Activated CD4-positive, alpha-beta T cell treated with anti-CD3 and anti-CD28 coated beads, Interleukin-2, amount 10 ng/mL, durations not matched to agents 7 days and 5 days (primary cell): Measurements from ENCODE around the gene KPNA4. TPM values are rescaled to one million over a fixed set of nuclear protein-coding genes. Genes with fewer than 3 reads are reported as not detected.

Source experiments
- CTCF ChIA-PET: fragments of 350-600 bp; sonication (Branson Sonifier 250); formaldehyde crosslinking; loops from one replicate; lab custom pipeline; 2021; ENCODE audit warnings: antibody characterized with exemption; lab: Charles Lee
- POLR2A ChIA-PET: fragments of 350-600 bp; sonication (Branson Sonifier 250); formaldehyde crosslinking; loops from one replicate; lab custom pipeline; 2021; ENCODE audit warnings: antibody characterized with exemption; lab: Charles Lee
- DNase-seq: peaks from one replicate; pipeline ENCODE4 v3.0.0-alpha.2; 2020
- H3K27ac Mint-ChIP-seq: one replicate; pipeline ENCODE4 v1.8.0; 2021; ENCODE audit warnings: mild to moderate bottlenecking, moderate library complexity, mixed read lengths
- H3K27me3 Mint-ChIP-seq: one replicate; pipeline ENCODE4 v1.8.0; 2021; ENCODE audit warnings: mixed read lengths
- H3K36me3 Mint-ChIP-seq: one replicate; pipeline ENCODE4 v1.8.0; 2021; ENCODE audit warnings: low read depth, mixed read lengths
- H3K4me1 Mint-ChIP-seq: one replicate; pipeline ENCODE4 v1.8.0; 2021; ENCODE audit warnings: mixed read lengths
- H3K4me3 Mint-ChIP-seq: one replicate; pipeline ENCODE4 v1.8.0; 2021; ENCODE audit warnings: mild to moderate bottlenecking, moderate library complexity, mixed read lengths
- H3K9me3 Mint-ChIP-seq: one replicate; pipeline ENCODE4 v1.8.0; 2021; ENCODE audit warnings: mixed read lengths
- total RNA-seq, 2 experiments: library from RNA; stranded (reverse); gene quantifications; one replicate each; pipeline ENCODE4 v1.2.3, GENCODE V29; 2021

The KPNA4 gene
- total RNA-seq, 2 experiments from 2014 or later = 38.6 to 53.7 TPM

GRCh38 chr3:160475884-160476283 is 89.5 kb downstream of the KPNA4 start:
- CTCF ChIA-PET = no interaction called here
- H3K36me3 Mint-ChIP-seq = peaks cover 3% of the 10 kb centered on the region

DNA sequence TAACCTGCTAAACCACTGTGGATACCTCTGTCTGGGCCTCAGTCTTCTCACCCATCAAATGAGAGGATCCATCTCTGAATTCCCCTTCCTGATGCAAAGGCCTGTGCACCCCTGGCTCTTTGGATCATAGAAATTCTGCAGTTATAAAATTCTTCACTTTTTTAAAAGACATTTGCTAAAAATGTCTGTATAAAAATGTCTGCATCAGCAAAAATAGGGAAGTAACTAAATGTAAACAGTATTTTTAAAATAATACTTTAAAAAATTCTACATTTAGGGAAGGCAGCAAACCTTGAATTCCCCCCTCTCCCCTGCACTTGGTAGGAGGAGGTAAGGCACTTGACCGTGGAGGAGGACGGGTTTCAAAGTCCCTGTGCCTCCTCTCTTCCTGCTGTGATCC is 90.2 kb downstream of the KPNA4 start:
- CTCF ChIA-PET = no interaction called here

More at GRCh38 chr3:160475884-160476283, 89.5 kb downstream of the KPNA4 start:
- Mint-ChIP-seq H3K27ac (no peak overlapping the region), H3K27me3 (peaks cover 12% of the 10 kb centered on the region), H3K9me3 (peaks cover 6% of the 10 kb centered on the region), H3K4me1 (peaks cover 3% of the 10 kb centered on the region), H3K4me3 (no peak overlapping the region)
- POLR2A ChIA-PET = no interaction called here
- DNase-seq = no peak

GRCh38 chr3:160474416-160474838 is 90.9 kb downstream of the KPNA4 start:
- Mint-ChIP-seq H3K27me3 (peaks cover 12% of the 10 kb centered on the region), H3K27ac (no peak overlapping the region), H3K36me3 (peaks cover 9% of the 10 kb centered on the region), H3K4me3 (no peak overlapping the region), H3K9me3 (peaks cover 16% of the 10 kb centered on the region), H3K4me1 (peaks cover 3% of the 10 kb centered on the region)
- ChIA-PET POLR2A (no interaction called here), CTCF (no interaction called here)
- DNase-seq = no peak

More for the DNA sequence above, 90.2 kb downstream of the KPNA4 start:
- Mint-ChIP-seq H3K27me3 (peaks cover 12% of the 10 kb centered on the region), H3K4me1 (peaks cover 3% of the 10 kb centered on the region), H3K4me3 (no peak overlapping the region), H3K36me3 (peaks cover 3% of the 10 kb centered on the region), H3K9me3 (peaks cover 11% of the 10 kb centered on the region), H3K27ac (no peak overlapping the region)
- DNase-seq = no peak
- POLR2A ChIA-PET = no interaction called here

DNA sequence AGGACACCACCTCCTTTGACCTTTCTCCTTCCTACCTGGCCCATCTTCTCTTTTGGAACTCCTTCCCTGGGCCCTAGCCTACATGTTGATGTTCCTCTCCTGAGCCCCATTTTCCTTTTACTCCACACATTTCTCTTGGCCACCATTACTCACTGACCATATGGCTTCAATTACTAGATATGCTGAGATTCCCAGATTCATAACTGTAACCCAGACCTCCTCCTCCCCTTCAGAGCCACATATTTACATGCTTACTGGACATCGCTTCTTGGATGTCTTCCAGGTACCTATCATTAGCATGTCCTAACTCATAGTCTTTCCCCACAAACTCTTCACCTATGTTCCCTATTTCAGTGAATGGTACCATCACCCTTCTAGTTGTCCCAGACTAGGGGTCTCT is 91.4 kb downstream of the KPNA4 start:
- peaks cover 21% of the 10 kb centered on the region for H3K9me3 Mint-ChIP-seq
- no peak for DNase-seq
- H3K27ac Mint-ChIP-seq = no peak overlapping the region
- peaks cover 15% of the 10 kb centered on the region for H3K27me3 Mint-ChIP-seq
- peaks cover 3% of the 10 kb centered on the region for H3K4me1 Mint-ChIP-seq
- H3K4me3 Mint-ChIP-seq = no peak overlapping the region
- POLR2A ChIA-PET = no interaction called here
- H3K36me3 Mint-ChIP-seq = peaks cover 12% of the 10 kb centered on the region
- CTCF ChIA-PET = interaction anchor here (1.0 kb wide), 1 partner anchor 49 kb away, joined by 5 read pairs; no protein-coding TSS in a partner anchor

DNA sequence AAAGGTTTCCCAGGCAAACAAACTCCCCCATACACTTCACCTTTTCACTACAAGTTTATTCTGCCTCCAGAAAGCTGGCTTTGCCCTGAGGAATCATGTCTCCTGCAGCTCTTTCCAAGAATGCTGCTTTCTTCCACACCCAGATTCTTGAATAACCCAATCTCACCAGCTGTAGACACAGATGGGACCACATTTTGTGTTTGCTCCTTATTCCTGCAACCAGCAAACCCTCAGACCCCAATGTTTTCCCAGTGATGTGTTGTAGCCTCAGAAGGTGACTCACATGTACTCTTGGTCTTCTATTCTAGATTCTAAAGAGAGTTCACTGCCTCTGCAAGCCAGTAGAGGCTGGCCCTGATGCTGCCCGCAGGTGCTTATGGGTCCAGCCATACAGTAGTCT is 92.2 kb downstream of the KPNA4 start:
- Mint-ChIP-seq H3K27ac (no peak overlapping the region), H3K36me3 (peaks cover 12% of the 10 kb centered on the region), H3K9me3 (peaks cover 23% of the 10 kb centered on the region), H3K4me1 (peaks cover 3% of the 10 kb centered on the region), H3K27me3 (peaks cover 18% of the 10 kb centered on the region), H3K4me3 (no peak overlapping the region)
- DNase-seq = no peak
- POLR2A ChIA-PET = no interaction called here
- CTCF ChIA-PET = interaction anchor here (1.0 kb wide), 1 partner anchor 49 kb away, joined by 5 read pairs; no protein-coding TSS in a partner anchor

DNA sequence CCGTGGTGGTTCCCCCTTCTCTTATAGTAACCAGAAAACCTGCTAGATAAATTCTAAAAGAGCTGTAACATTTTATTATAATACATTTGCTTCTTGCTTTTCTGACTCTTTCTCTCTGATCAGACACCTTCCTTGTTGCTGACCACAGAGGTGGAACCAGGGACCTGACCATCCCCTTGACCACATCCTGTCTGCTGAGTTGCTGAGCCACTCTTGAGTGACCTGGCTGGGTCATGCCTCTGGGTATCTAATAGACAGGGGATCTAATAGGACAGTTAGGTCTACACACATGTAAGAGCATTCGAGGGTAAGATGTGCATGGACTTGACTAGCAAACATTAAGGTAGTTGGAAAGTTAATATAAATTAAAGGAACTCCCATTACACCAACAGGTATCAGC is 93.0 kb downstream of the KPNA4 start:
- Mint-ChIP-seq H3K4me3 (no peak overlapping the region), H3K27ac (no peak overlapping the region)

DNA sequence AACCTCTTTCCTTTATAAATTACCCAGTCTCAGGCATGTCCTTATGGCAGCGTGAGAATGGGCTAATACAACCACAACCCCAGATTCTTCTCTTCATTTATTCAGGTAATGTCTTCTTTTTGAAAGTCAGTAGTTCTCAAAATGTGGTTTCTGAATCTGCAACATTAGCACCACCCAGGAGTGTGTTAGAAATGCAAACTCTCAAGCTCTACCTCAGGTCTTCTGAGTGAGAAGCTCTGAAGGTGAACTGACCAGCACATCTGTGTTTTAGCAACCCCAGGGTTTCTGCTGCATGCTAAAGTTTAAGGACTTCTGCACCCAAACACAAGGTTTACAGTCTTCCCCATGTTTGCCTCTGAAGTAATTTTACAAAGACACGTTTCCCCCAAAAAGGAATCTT is 93.5 kb downstream of the KPNA4 start:
- peaks cover 23% of the 10 kb centered on the region for H3K9me3 Mint-ChIP-seq
- H3K27me3 Mint-ChIP-seq = peaks cover 17% of the 10 kb centered on the region
- H3K4me3 Mint-ChIP-seq = no peak overlapping the region
- H3K36me3 Mint-ChIP-seq = peaks cover 12% of the 10 kb centered on the region
- POLR2A ChIA-PET = no interaction called here
- H3K4me1 Mint-ChIP-seq = no peaks in the 10 kb centered on the region
- no peak overlapping the region for H3K27ac Mint-ChIP-seq
- CTCF ChIA-PET = no interaction called here
- no peak for DNase-seq

More for the DNA sequence above, 93.0 kb downstream of the KPNA4 start:
- no peak for DNase-seq
- Mint-ChIP-seq H3K4me1 (no peaks in the 10 kb centered on the region), H3K27me3 (peaks cover 14% of the 10 kb centered on the region), H3K36me3 (peaks cover 12% of the 10 kb centered on the region), H3K9me3 (peaks cover 23% of the 10 kb centered on the region)
- POLR2A ChIA-PET = no interaction called here
- CTCF ChIA-PET = no interaction called here

- peaks cover 19% of the 10 kb centered on the region for H3K27me3 Mint-ChIP-seq
- H3K27ac Mint-ChIP-seq = no peak overlapping the region
- H3K36me3 Mint-ChIP-seq = peaks cover 12% of the 10 kb centered on the region
- POLR2A ChIA-PET = no interaction called here
- H3K4me3 Mint-ChIP-seq = no peak overlapping the region
- no peak for DNase-seq
- H3K9me3 Mint-ChIP-seq = peaks cover 23% of the 10 kb centered on the region
- CTCF ChIA-PET = no interaction called here
- no peaks in the 10 kb centered on the region for H3K4me1 Mint-ChIP-seq
Observed at GRCh38 chr3:160470181-160470580, 95.2 kb downstream of the KPNA4 start.

GRCh38 chr3:160464971-160465370 is 100.4 kb downstream of the KPNA4 start:
- no peak overlapping the region for H3K4me3 Mint-ChIP-seq
- peaks cover 23% of the 10 kb centered on the region for H3K27me3 Mint-ChIP-seq
- no peaks in the 10 kb centered on the region for H3K4me1 Mint-ChIP-seq
- no peak overlapping the region for H3K27ac Mint-ChIP-seq
- H3K36me3 Mint-ChIP-seq = peaks cover 8% of the 10 kb centered on the region
- peaks cover 11% of the 10 kb centered on the region for H3K9me3 Mint-ChIP-seq
- CTCF ChIA-PET = interaction anchor here (1.9 to 2.3 kb wide), 2 partner anchors 10 to 15 kb away, joined by 5 to 8 read pairs; partner anchors contain the start of gene TRIM59
- POLR2A ChIA-PET = no interaction called here
- DNase-seq = no peak

DNA sequence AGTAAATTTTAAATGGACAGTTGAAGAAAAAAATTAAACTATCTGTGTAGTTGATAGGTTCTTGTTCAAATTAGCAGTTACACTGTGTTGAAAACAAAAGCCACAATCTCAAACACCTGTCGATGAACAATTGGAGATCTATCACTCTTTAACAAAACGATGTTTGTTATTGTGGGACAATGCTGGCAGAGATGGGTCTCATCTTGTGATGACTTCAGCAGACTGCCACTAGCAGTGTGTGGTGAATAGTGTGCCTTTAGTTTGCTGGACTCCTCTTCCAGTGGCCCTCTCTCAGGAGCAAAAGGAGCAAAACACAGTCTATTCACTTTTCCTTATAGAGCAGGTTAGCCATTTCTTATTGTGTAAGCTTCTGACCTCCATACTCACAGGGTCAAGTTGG is 101.0 kb downstream of the KPNA4 start:
- Mint-ChIP-seq H3K27ac (no peak overlapping the region), H3K27me3 (peaks cover 24% of the 10 kb centered on the region), H3K9me3 (peaks cover 5% of the 10 kb centered on the region), H3K4me1 (no peaks in the 10 kb centered on the region), H3K4me3 (no peak overlapping the region), H3K36me3 (peaks cover 2% of the 10 kb centered on the region)
- no peak for DNase-seq
- ChIA-PET CTCF (interaction anchor here (1.9 to 2.3 kb wide), 2 partner anchors 9 to 14 kb away, joined by 5 to 8 read pairs; partner anchors contain the start of gene TRIM59), POLR2A (no interaction called here)

- ChIA-PET CTCF (interaction anchor here (1.1 to 2.7 kb wide), 3 partner anchors 8 to 19 kb away, joined by 3 to 9 read pairs (median 5); partner anchors contain the start of gene TRIM59), POLR2A (no interaction called here)
- peaks cover 18% of the 10 kb centered on the region for H3K27me3 Mint-ChIP-seq
- no peaks in the 10 kb centered on the region for H3K4me1 Mint-ChIP-seq
- H3K36me3 Mint-ChIP-seq = no peaks in the 10 kb centered on the region
- H3K27ac Mint-ChIP-seq = no peak overlapping the region
- H3K9me3 Mint-ChIP-seq = no peaks in the 10 kb centered on the region
- H3K4me3 Mint-ChIP-seq = no peak overlapping the region
- DNase-seq = no peak
Observed at GRCh38 chr3:160460033-160460432, 105.3 kb downstream of the KPNA4 start.

DNA sequence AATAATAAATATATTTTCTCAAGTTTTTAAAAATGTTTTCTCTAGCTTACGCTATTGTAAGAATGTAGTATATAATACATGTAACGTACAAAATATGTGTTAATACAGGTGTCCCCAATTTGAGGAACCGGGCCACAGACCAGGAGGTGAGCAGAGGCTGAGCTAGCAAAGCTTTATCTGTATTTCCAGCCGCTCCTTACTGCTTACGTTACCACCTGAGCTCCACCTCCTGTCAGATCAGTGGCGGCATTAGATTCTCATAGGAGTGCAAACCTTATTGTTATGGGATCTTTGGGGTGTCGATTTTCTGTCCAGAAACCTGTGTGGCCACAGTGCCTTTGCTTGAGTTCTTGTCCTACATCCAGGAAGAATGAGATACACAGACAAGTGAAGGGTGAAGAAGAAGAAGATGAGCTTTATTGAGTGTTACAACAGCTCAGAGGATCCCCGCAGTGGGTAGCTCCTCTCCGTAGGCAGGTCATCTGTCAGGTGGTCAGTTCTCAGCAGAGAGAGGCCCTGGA is 105.9 kb downstream of the KPNA4 start:
- Mint-ChIP-seq H3K27ac (no peak overlapping the region), H3K27me3 (peaks cover 14% of the 10 kb centered on the region), H3K4me3 (no peak overlapping the region), H3K4me1 (no peaks in the 10 kb centered on the region), H3K36me3 (no peaks in the 10 kb centered on the region), H3K9me3 (no peaks in the 10 kb centered on the region)
- ChIA-PET POLR2A (interaction anchor here (0.5 kb wide), 1 partner anchor 207 kb away, joined by 3 read pairs; no protein-coding TSS in a partner anchor), CTCF (interaction anchor here (1.1 to 1.4 kb wide), 2 partner anchors 10 to 19 kb away, joined by 3 to 5 read pairs; partner anchors contain the start of gene TRIM59)
- DNase-seq = no peak

- POLR2A ChIA-PET = interaction anchor here (0.6 kb wide), 1 partner anchor 20 kb away, joined by 3 read pairs; no protein-coding TSS in a partner anchor
- CTCF ChIA-PET = interaction anchor here (0.6 to 0.8 kb wide), 2 partner anchors 203 to 233 kb away, joined by 3 read pairs; no protein-coding TSS in a partner anchor
Observed at GRCh38 chr3:160458151-160458550, 107.2 kb downstream of the KPNA4 start.

More at GRCh38 chr3:160458151-160458550, 107.2 kb downstream of the KPNA4 start:
- Mint-ChIP-seq H3K9me3 (no peaks in the 10 kb centered on the region), H3K36me3 (no peaks in the 10 kb centered on the region), H3K4me3 (no peak overlapping the region), H3K27ac (no peak overlapping the region), H3K27me3 (peaks cover 13% of the 10 kb centered on the region), H3K4me1 (no peaks in the 10 kb centered on the region)
- DNase-seq = no peak
